ENCODE data around the gene PLD1. TPM values are rescaled to one million over a fixed set of nuclear protein-coding genes. Genes with fewer than 3 reads are reported as not detected.

Gene PLD1
- total RNA-seq, 1 donor from 2014 or later, result 31.3 TPM

GRCh38 chr3:171736556-171736955 is 73.7 kb downstream of the PLD1 start:
- H3K9me3 ChIP-seq (ENCODE audit: control insufficient read depth in 3 of 3, low read length in 3 of 3), result no peaks in the 10 kb centered on the region
- no peaks in the 10 kb centered on the region for H3K27me3 ChIP-seq (ENCODE audit: control insufficient read depth in 3 of 3, insufficient read depth in 3 of 3, low read length in 3 of 3)
- H3K27ac ChIP-seq (ENCODE audit: low read depth, low read length), result no peak overlapping the region
- peaks cover 0 to 3% (median 0%) of the 10 kb centered on the region in 3 donors for H3K36me3 ChIP-seq (ENCODE audit: control insufficient read depth in 3 of 3, insufficient read depth in 3 of 3, low read length in 3 of 3)
- H3K4me3 ChIP-seq (ENCODE audit: low read length in 3 of 3), result no peak overlapping the region
- no peak overlapping the region for H3K9ac ChIP-seq (ENCODE audit: low read depth in 1 of 3, low read length in 3 of 3)
- no peaks in the 10 kb centered on the region for H3K4me1 ChIP-seq (ENCODE audit: control insufficient read depth in 3 of 3, insufficient read depth in 3 of 3, low read length in 3 of 3)

DNA sequence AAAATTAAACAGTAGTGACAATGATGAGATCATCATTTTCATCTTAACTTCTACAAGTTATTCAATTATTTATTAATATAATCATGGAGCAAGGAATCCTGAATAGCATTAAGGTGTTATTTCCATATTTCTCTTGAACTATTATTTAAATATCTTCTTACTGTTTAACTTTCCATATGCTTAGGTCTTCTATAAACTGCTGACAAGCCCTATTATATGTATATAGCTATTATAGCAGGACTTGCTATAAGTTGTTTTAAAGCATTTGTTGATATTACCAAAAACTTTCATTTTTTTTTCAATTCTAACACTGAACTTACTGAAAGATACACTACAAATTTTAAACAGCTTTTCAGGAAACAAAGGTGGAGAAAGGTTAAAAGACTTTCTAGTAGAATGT is 76.7 kb downstream of the PLD1 start:
- Histone ChIP-seq H3K9me3 (ENCODE audit: control insufficient read depth in 3 of 3, low read length in 3 of 3) (no peaks in the 10 kb centered on the region), H3K27ac (ENCODE audit: low read depth, low read length) (no peak overlapping the region), H3K4me1 (ENCODE audit: control insufficient read depth in 3 of 3, insufficient read depth in 3 of 3, low read length in 3 of 3) (no peaks in the 10 kb centered on the region), H3K4me3 (ENCODE audit: low read length in 3 of 3) (no peak overlapping the region), H3K36me3 (ENCODE audit: control insufficient read depth in 3 of 3, insufficient read depth in 3 of 3, low read length in 3 of 3) (peaks cover 0 to 3% (median 0%) of the 10 kb centered on the region in 3 donors), H3K9ac (ENCODE audit: low read depth in 1 of 3, low read length in 3 of 3) (no peak overlapping the region), H3K27me3 (ENCODE audit: control insufficient read depth in 3 of 3, insufficient read depth in 3 of 3, low read length in 3 of 3) (no peaks in the 10 kb centered on the region)

DNA sequence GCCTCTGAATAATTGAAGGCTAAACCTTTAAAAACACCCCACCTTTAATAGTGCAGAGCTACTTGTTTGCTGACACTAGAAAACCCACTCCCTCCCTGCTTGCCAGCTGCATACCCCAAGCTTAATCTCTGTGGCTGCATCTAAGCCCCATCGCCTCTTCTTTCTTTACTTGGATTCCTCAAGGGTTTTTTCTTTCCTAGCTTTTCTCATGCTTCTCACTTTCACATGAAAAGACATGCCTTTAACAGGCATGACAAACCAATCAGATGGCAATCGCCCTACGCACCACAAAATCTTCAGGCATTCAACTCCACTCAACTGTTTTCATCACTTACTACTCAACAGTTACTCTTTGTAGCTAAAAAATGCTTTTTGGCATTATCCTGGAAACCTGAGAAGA is 77.5 kb downstream of the PLD1 start:
- Histone ChIP-seq H3K27me3 (ENCODE audit: control insufficient read depth in 3 of 3, insufficient read depth in 3 of 3, low read length in 3 of 3) (no peaks in the 10 kb centered on the region), H3K36me3 (ENCODE audit: control insufficient read depth in 3 of 3, insufficient read depth in 3 of 3, low read length in 3 of 3) (peaks cover 0 to 3% (median 0%) of the 10 kb centered on the region in 3 donors), H3K9ac (ENCODE audit: low read depth in 1 of 3, low read length in 3 of 3) (no peak overlapping the region), H3K4me1 (ENCODE audit: control insufficient read depth in 3 of 3, insufficient read depth in 3 of 3, low read length in 3 of 3) (no peaks in the 10 kb centered on the region), H3K9me3 (ENCODE audit: control insufficient read depth in 3 of 3, low read length in 3 of 3) (no peaks in the 10 kb centered on the region), H3K4me3 (ENCODE audit: low read length in 3 of 3) (no peak overlapping the region), H3K27ac (ENCODE audit: low read depth, low read length) (no peak overlapping the region)

DNA sequence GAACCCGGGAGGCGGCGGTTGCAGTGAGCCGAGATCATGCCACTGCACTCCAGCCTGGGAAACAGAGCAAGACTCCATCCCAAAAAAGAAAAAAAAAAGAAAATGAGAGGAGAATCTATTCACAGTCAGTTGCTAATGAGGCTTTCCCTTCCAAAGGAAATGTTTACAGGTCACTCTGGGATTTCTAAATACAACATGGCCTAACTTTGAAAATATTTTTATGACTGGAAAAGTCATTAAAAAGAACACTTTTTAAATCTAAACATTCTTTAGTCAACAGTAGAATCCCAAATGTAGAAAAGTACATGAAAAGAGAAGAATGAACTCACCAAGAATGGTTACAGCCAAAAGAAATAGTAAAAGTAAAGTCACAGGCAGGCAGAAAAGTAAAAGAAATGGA is 78.6 kb downstream of the PLD1 start:
- Histone ChIP-seq H3K4me1 (ENCODE audit: control insufficient read depth in 3 of 3, insufficient read depth in 3 of 3, low read length in 3 of 3) (no peaks in the 10 kb centered on the region), H3K36me3 (ENCODE audit: control insufficient read depth in 3 of 3, insufficient read depth in 3 of 3, low read length in 3 of 3) (peaks cover 0 to 3% (median 0%) of the 10 kb centered on the region in 3 donors), H3K9ac (ENCODE audit: low read depth in 1 of 3, low read length in 3 of 3) (no peak overlapping the region), H3K4me3 (ENCODE audit: low read length in 3 of 3) (no peak overlapping the region), H3K27me3 (ENCODE audit: control insufficient read depth in 3 of 3, insufficient read depth in 3 of 3, low read length in 3 of 3) (no peaks in the 10 kb centered on the region), H3K9me3 (ENCODE audit: control insufficient read depth in 3 of 3, low read length in 3 of 3) (no peaks in the 10 kb centered on the region), H3K27ac (ENCODE audit: low read depth, low read length) (no peak overlapping the region)

- Histone ChIP-seq H3K27ac (ENCODE audit: low read depth, low read length) (no peak overlapping the region), H3K36me3 (ENCODE audit: control insufficient read depth in 3 of 3, insufficient read depth in 3 of 3, low read length in 3 of 3) (peaks cover 0 to 2% (median 0%) of the 10 kb centered on the region in 3 donors), H3K9me3 (ENCODE audit: control insufficient read depth in 3 of 3, low read length in 3 of 3) (no peaks in the 10 kb centered on the region)
These were observed 80.6 kb downstream of the PLD1 start for GRCh38 chr3:171729452-171730334.

GRCh38 chr3:171727288-171727687 is 83.0 kb downstream of the PLD1 start:
- H3K4me3 ChIP-seq (ENCODE audit: low read length in 3 of 3), result no peak overlapping the region
- H3K9me3 ChIP-seq (ENCODE audit: control insufficient read depth in 3 of 3, low read length in 3 of 3), result no peaks in the 10 kb centered on the region
- no peak overlapping the region for H3K9ac ChIP-seq (ENCODE audit: low read depth in 1 of 3, low read length in 3 of 3)
- no peak overlapping the region for H3K27ac ChIP-seq (ENCODE audit: low read depth, low read length)
- peaks cover 0 to 10% (median 0%) of the 10 kb centered on the region in 3 donors for H3K36me3 ChIP-seq (ENCODE audit: control insufficient read depth in 3 of 3, insufficient read depth in 3 of 3, low read length in 3 of 3)
- H3K4me1 ChIP-seq (ENCODE audit: control insufficient read depth in 3 of 3, insufficient read depth in 3 of 3, low read length in 3 of 3), result no peaks in the 10 kb centered on the region
- H3K27me3 ChIP-seq (ENCODE audit: control insufficient read depth in 3 of 3, insufficient read depth in 3 of 3, low read length in 3 of 3), result no peaks in the 10 kb centered on the region

More at GRCh38 chr3:171729452-171730334, 80.6 kb downstream of the PLD1 start:
- Histone ChIP-seq H3K4me1 (ENCODE audit: control insufficient read depth in 3 of 3, insufficient read depth in 3 of 3, low read length in 3 of 3) (no peaks in the 10 kb centered on the region), H3K27me3 (ENCODE audit: control insufficient read depth in 3 of 3, insufficient read depth in 3 of 3, low read length in 3 of 3) (no peaks in the 10 kb centered on the region), H3K9ac (ENCODE audit: low read depth in 1 of 3, low read length in 3 of 3) (no peak overlapping the region), H3K4me3 (ENCODE audit: low read length in 3 of 3) (no peak overlapping the region)

DNA sequence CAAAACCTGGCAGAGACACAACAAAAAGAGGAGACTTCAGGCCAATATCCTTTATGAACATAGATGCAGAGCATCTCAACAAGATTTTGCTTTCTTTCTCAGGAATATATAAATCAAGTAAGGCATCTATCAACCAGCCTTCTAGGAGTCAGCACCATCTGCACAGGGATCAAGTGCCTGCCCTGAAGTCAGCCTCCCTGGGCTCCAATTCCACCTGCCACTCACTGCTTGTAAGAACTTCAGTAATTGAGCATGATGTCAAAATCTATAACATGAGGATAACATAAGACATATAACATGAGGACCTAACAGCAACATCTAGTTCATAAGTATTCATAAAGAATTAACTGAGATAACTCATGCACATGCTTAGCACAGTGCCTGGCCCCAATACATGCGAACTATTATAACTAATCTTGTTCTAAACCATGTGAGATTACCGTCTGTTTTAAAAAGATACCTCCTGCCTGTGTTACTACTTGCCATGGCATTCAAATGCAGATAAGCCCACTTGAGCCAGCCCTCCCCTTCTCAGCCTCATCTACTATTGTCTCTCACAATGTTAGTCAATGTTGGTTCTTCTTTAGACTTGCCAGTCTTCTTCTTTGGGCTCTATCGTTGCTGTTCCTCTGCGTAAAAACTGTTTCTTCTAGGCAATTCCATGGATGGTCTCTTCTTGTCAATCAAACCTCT is 91.6 kb downstream of the PLD1 start:
- no peaks in the 10 kb centered on the region for H3K4me1 ChIP-seq (ENCODE audit: control insufficient read depth in 3 of 3, insufficient read depth in 3 of 3, low read length in 3 of 3)
- no peaks in the 10 kb centered on the region for H3K27me3 ChIP-seq (ENCODE audit: control insufficient read depth in 3 of 3, insufficient read depth in 3 of 3, low read length in 3 of 3)
- H3K9me3 ChIP-seq (ENCODE audit: control insufficient read depth in 3 of 3, low read length in 3 of 3), result no peaks in the 10 kb centered on the region
- H3K36me3 ChIP-seq (ENCODE audit: control insufficient read depth in 3 of 3, insufficient read depth in 3 of 3, low read length in 3 of 3), result peaks cover 0 to 8% (median 0%) of the 10 kb centered on the region in 3 donors
- H3K27ac ChIP-seq (ENCODE audit: low read depth, low read length), result no peak overlapping the region
- no peak overlapping the region for H3K9ac ChIP-seq (ENCODE audit: low read depth in 1 of 3, low read length in 3 of 3)
- no peak overlapping the region for H3K4me3 ChIP-seq (ENCODE audit: low read length in 3 of 3)

DNA sequence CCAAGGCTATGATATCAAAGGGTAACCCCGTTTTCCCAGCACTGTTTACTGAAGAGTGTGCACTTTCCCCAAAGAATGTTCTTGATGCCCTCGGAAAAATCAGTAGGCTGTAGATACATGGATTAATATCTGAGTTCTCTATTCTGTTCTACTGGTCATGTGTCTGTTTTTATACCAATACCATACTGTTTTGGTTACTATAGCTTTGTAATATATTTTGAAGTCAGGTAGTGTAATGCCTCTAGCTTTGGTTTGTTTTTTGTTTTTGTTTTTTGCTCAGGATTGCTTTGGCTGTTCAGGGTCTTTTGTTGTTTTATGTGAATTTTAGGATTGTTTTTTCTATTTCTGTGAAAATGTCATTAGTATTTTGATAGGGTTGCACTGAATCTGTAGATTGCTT is 95.1 kb downstream of the PLD1 start:
- Histone ChIP-seq H3K36me3 (ENCODE audit: control insufficient read depth in 3 of 3, insufficient read depth in 3 of 3, low read length in 3 of 3) (peaks cover 0 to 2% (median 0%) of the 10 kb centered on the region in 3 donors), H3K4me1 (ENCODE audit: control insufficient read depth in 3 of 3, insufficient read depth in 3 of 3, low read length in 3 of 3) (no peaks in the 10 kb centered on the region), H3K27me3 (ENCODE audit: control insufficient read depth in 3 of 3, insufficient read depth in 3 of 3, low read length in 3 of 3) (no peaks in the 10 kb centered on the region), H3K9ac (ENCODE audit: low read depth in 1 of 3, low read length in 3 of 3) (no peak overlapping the region), H3K4me3 (ENCODE audit: low read length in 3 of 3) (no peak overlapping the region), H3K27ac (ENCODE audit: low read depth, low read length) (no peak overlapping the region), H3K9me3 (ENCODE audit: control insufficient read depth in 3 of 3, low read length in 3 of 3) (no peaks in the 10 kb centered on the region)

DNA sequence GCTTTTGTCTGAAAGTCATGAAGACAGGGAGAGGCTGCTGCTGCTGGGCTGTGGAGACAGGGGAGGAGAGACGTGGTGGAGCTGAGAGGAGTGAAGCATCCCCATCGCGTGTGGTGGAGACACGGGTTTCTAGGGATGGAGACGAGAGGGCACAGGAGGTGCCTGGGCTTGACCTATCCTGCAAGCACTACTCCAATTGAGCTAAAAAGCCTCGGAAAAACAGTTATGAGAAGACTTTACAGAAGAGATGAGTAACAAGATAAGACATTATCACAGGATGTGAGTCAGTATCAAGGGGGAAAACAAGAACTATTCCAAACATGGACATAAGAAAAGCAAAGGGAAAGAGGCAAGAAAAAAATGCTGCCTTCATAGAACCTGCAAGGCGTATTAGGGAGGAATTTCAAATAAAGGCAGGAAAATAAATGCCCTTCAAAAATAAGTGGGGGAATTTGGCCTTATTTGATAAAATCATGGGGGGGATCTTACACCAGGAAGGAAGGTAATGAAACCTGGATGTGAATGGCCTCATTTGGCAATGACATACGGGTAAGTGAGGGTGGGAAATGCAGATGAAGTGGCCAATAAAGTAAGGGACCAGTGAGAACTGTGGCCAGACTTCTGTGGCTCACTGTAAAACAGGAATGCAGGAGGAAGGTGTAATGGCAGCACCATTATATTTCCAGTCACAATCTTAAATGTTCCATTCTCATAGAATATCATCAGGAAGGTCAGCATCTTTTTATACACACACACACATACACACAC is 97.9 kb downstream of the PLD1 start:
- Histone ChIP-seq H3K4me3 (ENCODE audit: low read length in 3 of 3) (no peak overlapping the region), H3K4me1 (ENCODE audit: control insufficient read depth in 3 of 3, insufficient read depth in 3 of 3, low read length in 3 of 3) (no peaks in the 10 kb centered on the region), H3K27me3 (ENCODE audit: control insufficient read depth in 3 of 3, insufficient read depth in 3 of 3, low read length in 3 of 3) (no peaks in the 10 kb centered on the region), H3K27ac (ENCODE audit: low read depth, low read length) (no peak overlapping the region), H3K9ac (ENCODE audit: low read depth in 1 of 3, low read length in 3 of 3) (no peak overlapping the region), H3K36me3 (ENCODE audit: control insufficient read depth in 3 of 3, insufficient read depth in 3 of 3, low read length in 3 of 3) (peaks cover 0 to 6% (median 0%) of the 10 kb centered on the region in 3 donors), H3K9me3 (ENCODE audit: control insufficient read depth in 3 of 3, low read length in 3 of 3) (no peaks in the 10 kb centered on the region)

Measured in skeletal muscle tissue (tissue), 4 donors.